ENCODE data around the gene CXCL12. TPM values are rescaled to one million over a fixed set of nuclear protein-coding genes. Genes with fewer than 3 reads are reported as not detected.

Gene CXCL12
- total RNA-seq, 1 donor from 2014 or later, result 2.2 TPM

- H3K27me3 Mint-ChIP-seq (ENCODE audit: unreplicated experiment), result peaks cover 4% of the 10 kb centered on the region
- peaks cover 14% of the 10 kb centered on the region for H3K36me3 Mint-ChIP-seq (ENCODE audit: unreplicated experiment)
- DNase-seq, result no peak
- H3K9me3 Mint-ChIP-seq (ENCODE audit: unreplicated experiment), result peaks cover 12% of the 10 kb centered on the region
- H3K4me1 Mint-ChIP-seq (ENCODE audit: low read depth, unreplicated experiment), result no peaks in the 10 kb centered on the region
- H3K27ac Mint-ChIP-seq (ENCODE audit: unreplicated experiment), result no peak overlapping the region
- no peak overlapping the region for H3K4me3 Mint-ChIP-seq (ENCODE audit: unreplicated experiment)
- TF ChIP-seq CTCF (IDR thresholded peaks at IDR 0.05; ENCODE audit: partially characterized antibody, unreplicated experiment), result no peak
Observed at GRCh38 chr10:44413416-44413815, 28.5 kb upstream of the CXCL12 start.

- no peak overlapping the region for H3K4me3 Mint-ChIP-seq (ENCODE audit: unreplicated experiment)
- H3K27ac Mint-ChIP-seq (ENCODE audit: unreplicated experiment), result no peak overlapping the region
- no peak for TF ChIP-seq CTCF (IDR thresholded peaks at IDR 0.05; ENCODE audit: partially characterized antibody, unreplicated experiment)
- peaks cover 14% of the 10 kb centered on the region for H3K36me3 Mint-ChIP-seq (ENCODE audit: unreplicated experiment)
- peaks cover 4% of the 10 kb centered on the region for H3K9me3 Mint-ChIP-seq (ENCODE audit: unreplicated experiment)
- H3K27me3 Mint-ChIP-seq (ENCODE audit: unreplicated experiment), result peaks cover 1% of the 10 kb centered on the region
- no peaks in the 10 kb centered on the region for H3K4me1 Mint-ChIP-seq (ENCODE audit: low read depth, unreplicated experiment)
- DNase-seq, result no peak
Observed at GRCh38 chr10:44411251-44411650, 26.4 kb upstream of the CXCL12 start.

GRCh38 chr10:44404741-44405437, 20.0 kb upstream of the CXCL12 start:
- no peak for DNase-seq
- Mint-ChIP-seq H3K9me3 (ENCODE audit: unreplicated experiment) (no peaks in the 10 kb centered on the region), H3K4me3 (ENCODE audit: unreplicated experiment) (no peak overlapping the region), H3K27ac (ENCODE audit: unreplicated experiment) (no peak overlapping the region), H3K27me3 (ENCODE audit: unreplicated experiment) (peaks cover 6% of the 10 kb centered on the region), H3K36me3 (ENCODE audit: unreplicated experiment) (no peaks in the 10 kb centered on the region), H3K4me1 (ENCODE audit: low read depth, unreplicated experiment) (no peaks in the 10 kb centered on the region)
- TF ChIP-seq CTCF (IDR thresholded peaks at IDR 0.05; ENCODE audit: partially characterized antibody, unreplicated experiment), result no peak

- Mint-ChIP-seq H3K4me1 (ENCODE audit: low read depth, unreplicated experiment) (no peaks in the 10 kb centered on the region), H3K4me3 (ENCODE audit: unreplicated experiment) (no peak overlapping the region), H3K36me3 (ENCODE audit: unreplicated experiment) (no peaks in the 10 kb centered on the region), H3K9me3 (ENCODE audit: unreplicated experiment) (no peaks in the 10 kb centered on the region), H3K27ac (ENCODE audit: unreplicated experiment) (no peak overlapping the region), H3K27me3 (ENCODE audit: unreplicated experiment) (peaks cover 6% of the 10 kb centered on the region)
- no peak for DNase-seq
- TF ChIP-seq CTCF (IDR thresholded peaks at IDR 0.05; ENCODE audit: partially characterized antibody, unreplicated experiment), result no peak
Observed at GRCh38 chr10:44402465-44403195, 17.7 kb upstream of the CXCL12 start.

- TF ChIP-seq CTCF (IDR thresholded peaks at IDR 0.05; ENCODE audit: partially characterized antibody, unreplicated experiment), result no peak
- H3K27me3 Mint-ChIP-seq (ENCODE audit: unreplicated experiment), result peaks cover 7% of the 10 kb centered on the region
- no peak for DNase-seq
- no peak overlapping the region for H3K4me3 Mint-ChIP-seq (ENCODE audit: unreplicated experiment)
- no peaks in the 10 kb centered on the region for H3K4me1 Mint-ChIP-seq (ENCODE audit: low read depth, unreplicated experiment)
- peaks cover 2% of the 10 kb centered on the region for H3K9me3 Mint-ChIP-seq (ENCODE audit: unreplicated experiment)
- no peaks in the 10 kb centered on the region for H3K36me3 Mint-ChIP-seq (ENCODE audit: unreplicated experiment)
- H3K27ac Mint-ChIP-seq (ENCODE audit: unreplicated experiment), result no peak overlapping the region
Observed at GRCh38 chr10:44400541-44400940, 15.6 kb upstream of the CXCL12 start.
